HCT116 (cell line): Measurements from ENCODE around the gene SEMA6B. TPM values are rescaled to one million over a fixed set of nuclear protein-coding genes. Genes with fewer than 3 reads are reported as not detected.

Source experiments
- ATAC-seq: fragments of 200-7000 bp; cut with Tn5 transposase; 2 replicates; pipeline ENCODE4 v1.9.1; 2020; ENCODE audit warnings: mild to moderate bottlenecking, moderate library complexity
- BruUV-seq: library from RNA; stranded (reverse); fragments of 400-500 nt; replicated peaks from 2 replicates; lab custom pipeline; 2021; lab: Mats Ljungman, UMichigan
- CTCF ChIA-PET: fragments of 300-600 bp; sonication (Branson Sonifier 250); formaldehyde crosslinking; loops from one replicate; lab custom pipeline; 2021; ENCODE audit warnings: antibody characterized with exemption; lab: Charles Lee
- POLR2A ChIA-PET: fragments of 300-600, 350-600 bp; sonication (Branson Sonifier 250); formaldehyde crosslinking; loops from one replicate; lab custom pipeline; 2021; ENCODE audit warnings: antibody characterized with exemption; lab: Charles Lee
- RAD21 ChIA-PET, 2 experiments: fragments of 300-600 bp; sonication (Branson Sonifier 250); formaldehyde crosslinking; loops; one replicate each; lab custom pipeline; 2023; ENCODE audit warnings: low total read pairs in 2 of 2; ENCODE audit not compliant: uncharacterized antibody in 2 of 2, unreplicated experiment in 2 of 2, low non-redundant PET in 1 of 2; lab: Charles Lee
- DNase-seq: peaks from one replicate; pipeline ENCODE4 v3.0.0-alpha.2; 2010; ENCODE audit warnings: low read depth, low spot score
- H2AFZ ChIP-seq: fragments of 200-600 bp; shearing (Covaris generic), sonication (generic); 2 replicates; pipeline ENCODE4 v1.6.1; 2017; ENCODE audit warnings: low read depth, mixed run types, mixed read lengths, antibody characterized with exemption, low read length; ENCODE audit not compliant: poor library complexity, severe bottlenecking
- H3K27ac ChIP-seq: 2 replicates; pipeline ENCODE4 v1.5.1; 2012; ENCODE audit warnings: low read depth, low read length
- H3K27me3 ChIP-seq: fragments of 200-600 bp; sonication (generic); 2 replicates; pipeline ENCODE4 v1.6.1; 2016; ENCODE audit warnings: mixed run types, low read length, mixed read lengths; ENCODE audit not compliant: insufficient read depth
- H3K36me3 ChIP-seq, 2 experiments: fragments of 200-500 bp in 1 of 2; fragments of 200-600 bp in 1 of 2; sonication (Bioruptor generic) in 1 of 2; sonication (generic) in 1 of 2; 2 replicates each; pipeline versions ENCODE4 v1.5.1 to v1.6.1; 2014 to 2016; ENCODE audit warnings: low read length in 2 of 2, inconsistent platforms in 1 of 2, mixed read lengths in 1 of 2, mixed run types in 1 of 2; ENCODE audit not compliant: insufficient read depth in 2 of 2, control insufficient read depth in 1 of 2
- H3K4me1 ChIP-seq, 2 experiments: fragments of 200-600 bp in 1 of 2; sonication (generic) in 1 of 2; 2 replicates each; pipeline versions ENCODE4 v1.5.1 to v1.6.1; 2012 to 2017; ENCODE audit warnings: low read length in 2 of 2, inconsistent platforms in 1 of 2, mild to moderate bottlenecking in 1 of 2, mixed read lengths in 1 of 2, mixed run types in 1 of 2, moderate library complexity in 1 of 2; ENCODE audit not compliant: insufficient read depth in 2 of 2, control insufficient read depth in 1 of 2
- H3K4me2 ChIP-seq: fragments of 200-600 bp; sonication (generic); 2 replicates; pipeline ENCODE4 v1.6.1; 2017; ENCODE audit warnings: mixed run types, low read length, mixed read lengths
- H3K4me3 ChIP-seq, 2 experiments: fragments of 200-600 bp in 1 of 2; sonication (generic) in 1 of 2; replicated peaks in 1 of 2; 2 replicates each; pipeline ENCODE4 v1.5.1; 2011 to 2016; ENCODE audit warnings: low read length in 2 of 2, control low read depth in 1 of 2, low read depth in 1 of 2, mild to moderate bottlenecking in 1 of 2, mixed read lengths in 1 of 2, mixed run types in 1 of 2
- H3K79me2 ChIP-seq: fragments of 200-600 bp; sonication (generic); 2 replicates; pipeline ENCODE4 v1.6.1; 2017; ENCODE audit warnings: mild to moderate bottlenecking, mixed run types, low read length, moderate library complexity, mixed read lengths; ENCODE audit not compliant: insufficient read depth
- H3K9ac ChIP-seq: fragments of 200-600 bp; sonication (generic); 2 replicates; pipeline ENCODE4 v1.6.1; 2016; ENCODE audit warnings: low read length, mixed read lengths
- H3K9me2 ChIP-seq: fragments of 200-600 bp; sonication (generic), shearing (Covaris generic); 2 replicates; pipeline ENCODE4 v1.6.1; 2017; ENCODE audit warnings: mixed run types, mild to moderate bottlenecking, moderate library complexity; ENCODE audit not compliant: insufficient read depth
- H3K9me3 ChIP-seq, 2 experiments: fragments of 200-500 bp in 1 of 2; fragments of 200-600 bp in 1 of 2; sonication (Bioruptor generic) in 1 of 2; sonication (generic) in 1 of 2; 2 replicates each; pipeline ENCODE4 v1.6.1; 2014 to 2017; ENCODE audit warnings: low read length in 2 of 2, mixed read lengths in 2 of 2, inconsistent platforms in 1 of 2, low read depth in 1 of 2, mild to moderate bottlenecking in 1 of 2, mixed run types in 1 of 2, moderate library complexity in 1 of 2; ENCODE audit not compliant: control insufficient read depth in 1 of 2, insufficient read depth in 1 of 2
- H4K20me1 ChIP-seq: fragments of 200-600 bp; sonication (generic), shearing (Covaris generic); 2 replicates; pipeline ENCODE4 v1.6.1; 2017; ENCODE audit warnings: mixed run types, mild to moderate bottlenecking, moderate library complexity; ENCODE audit not compliant: insufficient read depth
- CBX3 ChIP-seq: IDR thresholded peaks from 2 replicates; pipeline ENCODE4 v1.6.1; 2012; ENCODE audit warnings: low read depth
- CEBPB ChIP-seq: IDR thresholded peaks from 2 replicates; pipeline ENCODE4 v1.6.1; 2012; ENCODE audit warnings: low read depth
- CTCF ChIP-seq, 3 experiments: fragments of 200-600 bp in 1 of 3; sonication (generic) in 1 of 3; IDR thresholded peaks in 2 of 3; conservative IDR thresholded peaks in 1 of 3; 2 replicates each; pipeline ENCODE4 v1.5.1; 2012 to 2017; ENCODE audit warnings: low read depth in 2 of 3, low read length in 2 of 3, antibody characterized with exemption in 1 of 3, borderline replicate concordance in 1 of 3, control low read depth in 1 of 3, mild to moderate bottlenecking in 1 of 3, mixed read lengths in 1 of 3, mixed run types in 1 of 3, moderate library complexity in 1 of 3; ENCODE audit not compliant: insufficient read depth in 1 of 3
- EGR1 ChIP-seq: IDR thresholded peaks from 2 replicates; pipeline ENCODE4 v1.6.1; 2012; ENCODE audit warnings: low read depth
- ELF1 ChIP-seq: IDR thresholded peaks from 2 replicates; pipeline ENCODE4 v1.6.1; 2012; ENCODE audit warnings: low read depth, borderline replicate concordance
- EZH2 ChIP-seq: fragments of 200-600 bp; sonication (generic); IDR thresholded peaks from 2 replicates; pipeline ENCODE4 v1.6.1; 2017; ENCODE audit warnings: antibody characterized with exemption, mixed run types
- EZH2phosphoT487 ChIP-seq: fragments of 200-600 bp; IDR thresholded peaks from 2 replicates; pipeline ENCODE4 v1.6.1; 2018; ENCODE audit warnings: antibody characterized with exemption, borderline replicate concordance
- FOSL1 ChIP-seq: IDR thresholded peaks from 2 replicates; pipeline ENCODE4 v1.6.1; 2012; ENCODE audit warnings: low read depth
- POLR2A ChIP-seq: IDR thresholded peaks from 2 replicates; pipeline ENCODE4 v1.7.0; 2011; ENCODE audit warnings: borderline replicate concordance; ENCODE audit not compliant: insufficient read depth, insufficient read length; ENCODE audit errors: extremely low read depth
- POLR2AphosphoS5 ChIP-seq: IDR thresholded peaks from 2 replicates; pipeline ENCODE4 v1.6.1; 2011; ENCODE audit warnings: mild to moderate bottlenecking, low read depth, low read length, moderate library complexity
- RAD21 ChIP-seq: IDR thresholded peaks from 2 replicates; pipeline ENCODE4 v1.6.1; 2012; ENCODE audit warnings: low read depth, mild to moderate bottlenecking
- SIN3A ChIP-seq: IDR thresholded peaks from 2 replicates; pipeline ENCODE4 v1.6.1; 2012; ENCODE audit warnings: low read depth
- SP1 ChIP-seq: IDR thresholded peaks from 2 replicates; pipeline ENCODE4 v1.6.1; 2012; ENCODE audit warnings: low read depth
- SRF ChIP-seq: IDR thresholded peaks from 2 replicates; pipeline ENCODE4 v1.6.1; 2012; ENCODE audit warnings: low read depth
- TCF7L2 ChIP-seq: IDR thresholded peaks from 2 replicates; pipeline ENCODE4 v1.7.0; 2011; ENCODE audit warnings: borderline replicate concordance, inconsistent platforms; ENCODE audit not compliant: insufficient read depth, insufficient read length; ENCODE audit errors: extremely low read depth
- YY1 ChIP-seq: IDR thresholded peaks from 2 replicates; pipeline ENCODE4 v1.6.1; 2011; ENCODE audit warnings: low read length, low read depth, moderate library complexity, mild to moderate bottlenecking; ENCODE audit not compliant: insufficient replicate concordance; ENCODE audit errors: extremely low read depth
- ZFX ChIP-seq: fragments of 450-650 bp; IDR thresholded peaks from 2 replicates; pipeline ENCODE4 v1.6.1; 2017
- ZNF274 ChIP-seq: fragments of 200-500 bp; sonication (Bioruptor generic); IDR thresholded peaks from 2 replicates; pipeline ENCODE4 v1.6.1; 2014; ENCODE audit warnings: mild to moderate bottlenecking, low read depth, low read length, inconsistent platforms
- intact Hi-C: fragments of 100-400 bp; cut with micrococcal nuclease; formaldehyde crosslinking; loops from 2 replicates; pipeline ENCODE4 v1.10.0; 2022
- total RNA-seq: library from RNA; stranded (reverse); gene quantifications from one replicate; pipeline ENCODE4 v1.2.1, GENCODE V29; 2021; ENCODE audit not compliant: unreplicated experiment
- TF ChIP-seq, protein P1 (sequence below): IDR thresholded peaks from 2 replicates; pipeline ENCODE4 v1.6.1; 2011; ENCODE audit warnings: mild to moderate bottlenecking, low read length, moderate library complexity; ENCODE audit not compliant: insufficient replicate concordance; ENCODE audit errors: extremely low read depth
- TF ChIP-seq, protein P2 (sequence below): IDR thresholded peaks from 2 replicates; pipeline ENCODE4 v1.6.1; 2012; ENCODE audit warnings: low read depth

The SEMA6B gene
- total RNA-seq, 1 experiment from 2014 or later: 58.4 TPM

DNA sequence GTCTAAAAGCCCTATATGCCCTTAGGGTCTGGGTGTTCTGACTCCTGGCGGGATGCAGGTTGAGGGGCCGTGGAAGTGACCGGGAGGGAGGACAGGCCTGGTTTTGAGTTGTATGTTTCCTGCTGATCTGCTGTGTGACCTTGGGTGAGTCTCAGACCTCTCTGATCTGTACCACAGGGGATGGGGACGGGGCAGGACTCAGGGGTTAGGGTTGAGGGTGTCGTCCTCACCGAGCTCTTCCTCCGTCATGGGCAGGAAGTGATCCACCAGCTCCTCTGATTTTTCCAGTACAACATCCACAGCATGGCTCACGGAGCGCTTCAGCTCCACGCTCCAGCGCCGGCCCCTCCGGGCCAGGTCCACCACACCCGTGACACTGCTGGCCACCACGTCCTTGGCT, 30.6 kb downstream of the SEMA6B start:
- POLR2A ChIA-PET: no interaction called here
- H3K9me3 ChIP-seq: no peaks in the 10 kb centered on the region
- no peaks in the 10 kb centered on the region for H3K79me2 ChIP-seq
- no TSS peak for BruUV-seq
- no peak overlapping the region for H3K9ac ChIP-seq
- no peak for DNase-seq
- no peak overlapping the region for H3K27ac ChIP-seq
- no peaks in the 10 kb centered on the region for H4K20me1 ChIP-seq
- intact Hi-C loops: loop anchor here (10.0 kb wide), 1 partner anchor 264 kb away; no protein-coding TSS in a partner anchor
- H3K4me1 ChIP-seq: no peaks in the 10 kb centered on the region
- H3K27me3 ChIP-seq: no peaks in the 10 kb centered on the region
- CTCF ChIA-PET: no interaction called here
- H3K4me2 ChIP-seq: no peak overlapping the region
- no peaks in the 10 kb centered on the region for H3K36me3 ChIP-seq
- no peak for TF ChIP-seq SRF
- no peak for TF ChIP-seq SP1
- TF ChIP-seq YY1: no peak
- TF ChIP-seq, protein P1, sequence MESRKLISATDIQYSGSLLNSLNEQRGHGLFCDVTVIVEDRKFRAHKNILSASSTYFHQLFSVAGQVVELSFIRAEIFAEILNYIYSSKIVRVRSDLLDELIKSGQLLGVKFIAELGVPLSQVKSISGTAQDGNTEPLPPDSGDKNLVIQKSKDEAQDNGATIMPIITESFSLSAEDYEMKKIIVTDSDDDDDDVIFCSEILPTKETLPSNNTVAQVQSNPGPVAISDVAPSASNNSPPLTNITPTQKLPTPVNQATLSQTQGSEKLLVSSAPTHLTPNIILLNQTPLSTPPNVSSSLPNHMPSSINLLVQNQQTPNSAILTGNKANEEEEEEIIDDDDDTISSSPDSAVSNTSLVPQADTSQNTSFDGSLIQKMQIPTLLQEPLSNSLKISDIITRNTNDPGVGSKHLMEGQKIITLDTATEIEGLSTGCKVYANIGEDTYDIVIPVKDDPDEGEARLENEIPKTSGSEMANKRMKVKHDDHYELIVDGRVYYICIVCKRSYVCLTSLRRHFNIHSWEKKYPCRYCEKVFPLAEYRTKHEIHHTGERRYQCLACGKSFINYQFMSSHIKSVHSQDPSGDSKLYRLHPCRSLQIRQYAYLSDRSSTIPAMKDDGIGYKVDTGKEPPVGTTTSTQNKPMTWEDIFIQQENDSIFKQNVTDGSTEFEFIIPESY: no peak
- TF ChIP-seq FOSL1: no peak
- no peak for TF ChIP-seq CBX3
- TF ChIP-seq SIN3A: no peak
- no peak for TF ChIP-seq EZH2
- no peak for TF ChIP-seq ELF1
- no peak for TF ChIP-seq POLR2A
- no peak for TF ChIP-seq ZFX
- TF ChIP-seq RAD21: no peak
- TF ChIP-seq TCF7L2: no peak
- TF ChIP-seq CEBPB: no peak
- TF ChIP-seq EGR1: no peak
- no peak for TF ChIP-seq POLR2AphosphoS5
- no peak for TF ChIP-seq CTCF (IDR thresholded peaks at IDR 0.05 in 2 of 3, conservative IDR thresholded peaks at IDR 0.05 in 1 of 3; ENCODE audit: borderline replicate concordance in 1 of 3, insufficient read depth in 1 of 3, low read depth in 2 of 3, low read length in 2 of 3)
- TF ChIP-seq, protein P2, sequence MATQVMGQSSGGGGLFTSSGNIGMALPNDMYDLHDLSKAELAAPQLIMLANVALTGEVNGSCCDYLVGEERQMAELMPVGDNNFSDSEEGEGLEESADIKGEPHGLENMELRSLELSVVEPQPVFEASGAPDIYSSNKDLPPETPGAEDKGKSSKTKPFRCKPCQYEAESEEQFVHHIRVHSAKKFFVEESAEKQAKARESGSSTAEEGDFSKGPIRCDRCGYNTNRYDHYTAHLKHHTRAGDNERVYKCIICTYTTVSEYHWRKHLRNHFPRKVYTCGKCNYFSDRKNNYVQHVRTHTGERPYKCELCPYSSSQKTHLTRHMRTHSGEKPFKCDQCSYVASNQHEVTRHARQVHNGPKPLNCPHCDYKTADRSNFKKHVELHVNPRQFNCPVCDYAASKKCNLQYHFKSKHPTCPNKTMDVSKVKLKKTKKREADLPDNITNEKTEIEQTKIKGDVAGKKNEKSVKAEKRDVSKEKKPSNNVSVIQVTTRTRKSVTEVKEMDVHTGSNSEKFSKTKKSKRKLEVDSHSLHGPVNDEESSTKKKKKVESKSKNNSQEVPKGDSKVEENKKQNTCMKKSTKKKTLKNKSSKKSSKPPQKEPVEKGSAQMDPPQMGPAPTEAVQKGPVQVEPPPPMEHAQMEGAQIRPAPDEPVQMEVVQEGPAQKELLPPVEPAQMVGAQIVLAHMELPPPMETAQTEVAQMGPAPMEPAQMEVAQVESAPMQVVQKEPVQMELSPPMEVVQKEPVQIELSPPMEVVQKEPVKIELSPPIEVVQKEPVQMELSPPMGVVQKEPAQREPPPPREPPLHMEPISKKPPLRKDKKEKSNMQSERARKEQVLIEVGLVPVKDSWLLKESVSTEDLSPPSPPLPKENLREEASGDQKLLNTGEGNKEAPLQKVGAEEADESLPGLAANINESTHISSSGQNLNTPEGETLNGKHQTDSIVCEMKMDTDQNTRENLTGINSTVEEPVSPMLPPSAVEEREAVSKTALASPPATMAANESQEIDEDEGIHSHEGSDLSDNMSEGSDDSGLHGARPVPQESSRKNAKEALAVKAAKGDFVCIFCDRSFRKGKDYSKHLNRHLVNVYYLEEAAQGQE: no peak
- no peak for TF ChIP-seq EZH2phosphoT487
- TF ChIP-seq ZNF274: no peak
- RAD21 ChIA-PET: no interaction called here
- H2AFZ ChIP-seq: no peak overlapping the region
- no peaks in the 10 kb centered on the region for H3K9me2 ChIP-seq
- H3K4me3 ChIP-seq: no peak overlapping the region
- no peak for ATAC-seq
